Central memory CD8-positive, alpha-beta T cell (primary cell): ENCODE results near the gene ELOA.

Source experiments
- ATAC-seq: fragments of 150-1000 bp; cut with Tn5 transposase; replicated peaks from 2 replicates; pipeline ENCODE4 v1.10.0; 2022; ENCODE audit warnings: mild to moderate bottlenecking, moderate FRiP score, moderate number of reproducible peaks; ENCODE audit not compliant: poor library complexity, severe bottlenecking; ENCODE audit errors: extremely low read depth
- DNase-seq, 2 donors: peaks; one replicate each; pipeline ENCODE4 v3.0.0; 2021; ENCODE audit warnings: low spot score in 2 of 2
- H3K27ac Mint-ChIP-seq: one replicate; pipeline ENCODE4 v1.8.0; 2022; ENCODE audit warnings: low read depth, mild to moderate bottlenecking, moderate library complexity, mixed read lengths
- H3K27me3 Mint-ChIP-seq: one replicate; pipeline ENCODE4 v1.8.0; 2022; ENCODE audit warnings: mixed read lengths
- H3K36me3 Mint-ChIP-seq: one replicate; pipeline ENCODE4 v1.8.0; 2022; ENCODE audit warnings: mild to moderate bottlenecking, moderate library complexity, mixed read lengths; ENCODE audit not compliant: insufficient read depth
- H3K4me1 Mint-ChIP-seq: one replicate; pipeline ENCODE4 v1.8.0; 2022; ENCODE audit warnings: mixed read lengths
- H3K4me3 Mint-ChIP-seq: one replicate; pipeline ENCODE4 v1.8.0; 2022; ENCODE audit warnings: mild to moderate bottlenecking, moderate library complexity, mixed read lengths
- H3K9me3 Mint-ChIP-seq: one replicate; pipeline ENCODE4 v1.8.0; 2022; ENCODE audit warnings: mixed read lengths

Gene ELOA, protein sequence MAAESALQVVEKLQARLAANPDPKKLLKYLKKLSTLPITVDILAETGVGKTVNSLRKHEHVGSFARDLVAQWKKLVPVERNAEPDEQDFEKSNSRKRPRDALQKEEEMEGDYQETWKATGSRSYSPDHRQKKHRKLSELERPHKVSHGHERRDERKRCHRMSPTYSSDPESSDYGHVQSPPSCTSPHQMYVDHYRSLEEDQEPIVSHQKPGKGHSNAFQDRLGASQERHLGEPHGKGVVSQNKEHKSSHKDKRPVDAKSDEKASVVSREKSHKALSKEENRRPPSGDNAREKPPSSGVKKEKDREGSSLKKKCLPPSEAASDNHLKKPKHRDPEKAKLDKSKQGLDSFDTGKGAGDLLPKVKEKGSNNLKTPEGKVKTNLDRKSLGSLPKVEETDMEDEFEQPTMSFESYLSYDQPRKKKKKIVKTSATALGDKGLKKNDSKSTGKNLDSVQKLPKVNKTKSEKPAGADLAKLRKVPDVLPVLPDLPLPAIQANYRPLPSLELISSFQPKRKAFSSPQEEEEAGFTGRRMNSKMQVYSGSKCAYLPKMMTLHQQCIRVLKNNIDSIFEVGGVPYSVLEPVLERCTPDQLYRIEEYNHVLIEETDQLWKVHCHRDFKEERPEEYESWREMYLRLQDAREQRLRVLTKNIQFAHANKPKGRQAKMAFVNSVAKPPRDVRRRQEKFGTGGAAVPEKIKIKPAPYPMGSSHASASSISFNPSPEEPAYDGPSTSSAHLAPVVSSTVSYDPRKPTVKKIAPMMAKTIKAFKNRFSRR

DNA sequence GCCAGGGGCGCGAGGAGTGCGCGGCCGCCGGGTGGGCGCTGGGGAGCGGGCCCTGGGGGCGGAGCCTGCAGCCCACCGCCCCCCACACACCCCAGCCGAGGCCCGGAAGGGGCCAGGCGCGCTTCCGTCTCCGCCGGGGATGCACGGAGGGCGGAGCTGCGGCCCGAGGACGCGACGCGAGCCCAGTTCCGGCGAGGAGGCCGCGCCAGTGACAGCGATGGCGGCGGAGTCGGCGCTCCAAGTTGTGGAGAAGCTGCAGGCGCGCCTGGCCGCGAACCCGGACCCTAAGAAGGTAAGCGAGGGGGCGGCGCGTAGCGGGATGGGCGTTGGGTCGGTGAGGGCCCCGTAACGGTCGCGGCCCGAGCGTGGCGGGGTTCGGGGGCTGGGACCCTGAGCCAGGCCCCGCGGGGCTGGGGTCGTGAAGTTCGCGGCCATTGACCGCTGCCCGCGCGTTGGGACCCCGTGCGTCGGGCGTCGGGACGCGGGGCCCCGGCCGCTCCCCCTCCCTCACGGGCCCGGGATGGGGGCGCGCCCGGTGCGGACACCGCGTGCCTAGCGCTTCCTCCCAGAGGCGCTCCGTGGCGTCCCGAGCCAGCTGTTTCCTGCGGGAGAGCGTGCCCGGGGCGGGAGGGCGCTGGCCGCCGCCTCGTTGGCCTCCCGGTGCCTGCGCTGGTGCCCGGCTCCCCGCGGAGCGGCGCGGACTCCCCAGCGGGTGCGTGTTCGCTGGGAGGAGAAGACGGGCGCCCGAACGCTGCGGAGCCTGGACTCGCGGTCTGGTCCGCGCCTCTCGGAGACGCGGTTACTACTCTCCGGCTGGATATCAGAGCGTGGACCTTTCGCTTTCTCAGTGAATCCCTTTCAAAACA lies at the start of gene ELOA:
Gene ELOA, plus strand, starts transcription at position 185 of the 866 bp plus-strand sequence. Its CDS starts 33 bp downstream, at position 218.
- Mint-ChIP-seq H3K36me3 (peaks cover 24% of the 10 kb centered on the region), H3K4me3 (peak within 1 kb of the TSS; percentile 87), H3K9me3 (no peaks in the 10 kb centered on the region), H3K27ac (peak within 1 kb of the TSS; percentile 90), H3K4me1 (peaks cover 50% of the 10 kb centered on the region), H3K27me3 (no peaks in the 10 kb centered on the region)
- ATAC-seq, result peak; percentile 94
- peak; percentile 51 to 54 for DNase-seq

DNA sequence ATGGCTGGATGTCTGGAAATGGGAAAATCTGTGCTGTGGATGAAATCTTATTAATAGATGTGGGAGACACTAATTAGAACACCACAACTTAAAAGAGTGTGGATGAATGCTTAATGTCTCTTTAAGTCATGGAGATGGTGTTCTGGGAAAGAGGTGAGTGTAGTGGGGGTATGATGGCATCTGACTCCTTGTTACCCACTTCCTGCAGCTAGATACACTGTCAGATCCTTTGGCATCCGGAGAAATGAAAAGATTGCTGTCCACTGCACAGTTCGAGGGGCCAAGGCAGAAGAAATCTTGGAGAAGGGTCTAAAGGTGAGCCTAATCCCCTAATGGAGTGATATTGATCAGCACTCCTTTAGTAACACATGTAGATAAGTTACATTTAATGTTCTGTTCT lies 49.7 kb upstream of the ELOA start:
- ATAC-seq, result no peak
- H3K4me1 Mint-ChIP-seq, result peaks cover 60% of the 10 kb centered on the region
- H3K4me3 Mint-ChIP-seq, result peak overlapping the region; percentile 90
- no peak for DNase-seq
- H3K27ac Mint-ChIP-seq, result peak overlapping the region; percentile 93
- no peaks in the 10 kb centered on the region for H3K9me3 Mint-ChIP-seq
- H3K36me3 Mint-ChIP-seq, result peaks cover 66% of the 10 kb centered on the region
- no peaks in the 10 kb centered on the region for H3K27me3 Mint-ChIP-seq

DNA sequence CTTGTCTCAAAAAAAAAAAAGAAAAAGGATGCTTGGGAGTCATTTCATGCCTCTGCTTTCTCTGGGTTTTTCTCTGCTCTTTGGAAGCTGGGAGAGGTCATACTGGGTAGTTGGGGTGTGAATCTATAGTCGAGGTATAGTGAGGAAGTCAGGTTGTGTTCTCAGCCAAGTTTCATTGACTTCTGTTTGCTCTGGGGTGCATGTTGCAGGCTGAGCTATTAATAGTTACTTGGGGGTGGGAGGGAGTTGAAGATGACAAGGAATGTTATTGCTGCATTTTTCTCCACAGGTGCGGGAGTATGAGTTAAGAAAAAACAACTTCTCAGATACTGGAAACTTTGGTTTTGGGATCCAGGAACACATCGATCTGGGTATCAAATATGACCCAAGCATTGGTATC lies 48.9 kb upstream of the ELOA start:
- H3K36me3 Mint-ChIP-seq, result peaks cover 70% of the 10 kb centered on the region
- no peaks in the 10 kb centered on the region for H3K27me3 Mint-ChIP-seq
- H3K9me3 Mint-ChIP-seq, result no peaks in the 10 kb centered on the region
- ATAC-seq, result no peak
- peaks cover 62% of the 10 kb centered on the region for H3K4me1 Mint-ChIP-seq
- no peak for DNase-seq
- H3K4me3 Mint-ChIP-seq, result peak overlapping the region; percentile 90
- H3K27ac Mint-ChIP-seq, result peak overlapping the region; percentile 93

DNA sequence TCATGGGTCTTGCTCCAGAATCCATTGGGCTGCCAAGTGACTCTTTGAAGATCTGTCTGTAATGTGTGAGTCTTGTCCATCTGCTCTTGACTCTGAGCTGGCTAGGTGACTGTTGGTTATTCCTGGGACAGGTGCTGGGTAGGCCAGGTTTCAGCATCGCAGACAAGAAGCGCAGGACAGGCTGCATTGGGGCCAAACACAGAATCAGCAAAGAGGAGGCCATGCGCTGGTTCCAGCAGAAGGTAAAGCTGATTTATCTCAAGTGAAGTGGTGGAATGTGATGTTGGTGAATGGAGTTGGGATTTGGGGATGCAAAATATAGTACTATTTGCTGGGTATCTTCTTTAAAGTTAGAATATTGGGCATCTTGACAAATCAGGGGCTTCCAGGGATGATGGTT lies 47.6 kb upstream of the ELOA start:
- Mint-ChIP-seq H3K36me3 (peaks cover 82% of the 10 kb centered on the region), H3K27me3 (no peaks in the 10 kb centered on the region), H3K27ac (peak overlapping the region; percentile 27), H3K9me3 (no peaks in the 10 kb centered on the region), H3K4me3 (no peak overlapping the region), H3K4me1 (peaks cover 67% of the 10 kb centered on the region)
- ATAC-seq (no peak), DNase-seq (no peak)

DNA sequence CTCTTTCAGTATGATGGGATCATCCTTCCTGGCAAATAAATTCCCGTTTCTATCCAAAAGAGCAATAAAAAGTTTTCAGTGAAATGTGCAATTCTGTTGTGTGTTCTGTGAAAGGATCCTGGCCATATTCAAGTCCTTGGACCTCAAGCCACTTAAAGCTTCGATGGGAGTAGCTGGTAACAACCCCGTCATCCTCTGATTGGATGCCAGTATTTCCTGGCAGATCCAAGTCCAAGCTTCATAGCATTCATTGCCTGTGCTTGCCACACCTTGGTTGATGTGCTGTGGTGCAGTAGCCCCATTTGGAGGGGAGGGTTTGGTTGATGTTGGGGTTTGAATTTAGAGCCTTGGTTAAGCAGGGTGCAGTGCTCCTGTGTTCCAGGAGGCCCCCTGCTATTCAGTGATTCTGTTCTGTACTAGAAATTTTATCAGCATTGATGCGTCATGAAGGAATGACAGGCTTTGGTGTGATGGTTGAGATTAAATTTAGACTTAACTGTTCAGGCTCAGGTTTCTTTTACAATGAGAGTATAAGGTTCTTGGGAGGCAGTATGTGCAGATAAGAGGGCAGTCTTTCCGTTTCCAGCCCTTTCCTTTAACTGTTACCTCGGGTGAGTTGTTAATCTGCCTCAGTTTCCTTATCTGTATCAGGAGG lies 46.8 kb upstream of the ELOA start:
- Mint-ChIP-seq H3K9me3 (no peaks in the 10 kb centered on the region), H3K27ac (no peak overlapping the region), H3K4me1 (peaks cover 67% of the 10 kb centered on the region), H3K36me3 (peaks cover 86% of the 10 kb centered on the region), H3K4me3 (no peak overlapping the region), H3K27me3 (no peaks in the 10 kb centered on the region)
- DNase-seq (no peak), ATAC-seq (no peak)

DNA sequence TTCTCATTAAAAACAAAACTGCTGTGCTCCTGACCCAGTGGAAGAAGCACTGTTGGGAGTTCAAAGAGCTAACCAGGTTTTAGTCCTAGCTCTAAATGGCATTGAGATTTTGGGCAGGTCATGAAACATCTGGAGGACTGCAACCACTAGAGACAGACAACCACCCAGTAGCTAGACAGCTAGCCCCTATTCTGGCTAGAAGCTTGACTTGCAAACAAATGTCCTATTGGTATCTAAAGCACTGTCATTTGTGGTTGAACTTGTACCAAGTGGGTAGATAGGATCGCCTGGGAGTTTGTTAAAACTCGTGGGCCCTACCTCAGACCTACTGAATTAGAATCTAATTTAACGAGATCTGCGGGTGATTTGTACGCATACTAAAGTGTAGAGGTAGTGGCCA lies 44.8 kb upstream of the ELOA start:
- Mint-ChIP-seq H3K36me3 (peaks cover 74% of the 10 kb centered on the region), H3K9me3 (no peaks in the 10 kb centered on the region), H3K27ac (no peak overlapping the region), H3K4me1 (peaks cover 54% of the 10 kb centered on the region), H3K27me3 (no peaks in the 10 kb centered on the region), H3K4me3 (no peak overlapping the region)
- no peak for ATAC-seq
- DNase-seq, result no peak

DNA sequence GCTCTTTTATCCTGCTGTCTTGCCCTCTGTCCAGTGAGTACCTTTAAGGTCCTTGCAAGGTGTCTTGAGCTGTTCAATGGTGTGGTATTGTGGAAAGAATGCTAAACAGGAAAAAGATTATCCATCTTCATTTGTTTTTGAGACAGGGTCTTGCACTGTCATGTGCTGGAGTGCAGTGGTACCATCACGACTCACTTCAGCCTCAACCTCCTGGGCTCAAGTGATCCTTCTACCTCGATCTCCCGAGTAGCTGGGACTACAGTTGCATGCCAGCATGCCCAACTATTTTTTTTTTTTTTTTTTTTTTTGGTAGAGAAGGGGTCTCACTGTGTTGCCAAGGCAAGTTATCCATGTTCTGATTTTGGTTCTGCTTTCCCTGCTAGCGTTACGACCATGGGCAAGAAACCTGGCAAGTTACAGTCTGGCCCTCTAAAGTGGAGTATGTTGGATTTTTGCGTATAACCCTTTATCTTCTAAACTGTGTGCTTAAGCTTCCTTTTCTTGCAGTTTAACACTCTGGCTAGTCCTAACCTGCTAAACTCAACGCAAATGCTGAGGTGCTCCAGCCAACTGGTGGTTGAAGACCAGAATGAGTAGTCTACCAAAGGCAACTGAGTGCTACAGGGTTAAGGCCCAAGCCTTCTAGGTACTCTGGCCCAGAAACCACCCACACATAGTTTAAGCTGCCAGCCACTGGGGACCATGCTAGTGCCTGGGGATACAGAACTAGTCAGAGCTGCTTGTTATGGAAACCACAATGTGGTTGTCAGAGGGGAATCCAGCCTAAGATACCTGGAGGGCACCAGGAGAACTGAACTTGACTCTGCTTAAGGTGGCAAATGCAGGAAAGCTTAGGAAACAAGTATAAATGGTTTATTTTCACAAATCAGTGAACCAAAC lies 43.7 kb upstream of the ELOA start:
- H3K4me3 Mint-ChIP-seq, result no peak overlapping the region
- no peak for ATAC-seq
- H3K27ac Mint-ChIP-seq, result no peak overlapping the region

DNA sequence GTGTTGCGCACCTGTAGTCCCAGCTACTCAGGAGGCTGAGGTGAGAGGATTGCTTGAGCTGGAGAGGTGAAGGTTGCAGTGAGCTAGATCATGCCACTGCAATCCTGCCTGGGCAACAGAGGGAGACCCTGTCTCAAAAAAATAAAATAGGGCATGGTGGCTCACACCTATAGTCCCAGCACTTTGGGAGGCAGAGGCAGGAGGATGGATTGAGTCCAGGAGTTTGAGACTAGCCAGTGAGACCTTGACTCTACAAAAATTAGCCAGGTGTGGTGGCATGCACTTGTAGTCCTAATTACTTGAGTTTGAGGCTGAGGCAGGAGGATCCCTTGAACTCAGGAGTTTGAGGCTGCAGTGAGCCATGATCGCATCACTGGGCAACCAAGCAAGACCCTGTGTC lies 42.0 kb upstream of the ELOA start:
- no peak for DNase-seq
- ATAC-seq, result no peak
- Mint-ChIP-seq H3K27me3 (no peaks in the 10 kb centered on the region), H3K36me3 (peaks cover 49% of the 10 kb centered on the region), H3K4me1 (peaks cover 25% of the 10 kb centered on the region), H3K9me3 (no peaks in the 10 kb centered on the region), H3K4me3 (no peak overlapping the region), H3K27ac (peak overlapping the region; percentile 41)

More for the DNA sequence above, 43.7 kb upstream of the ELOA start:
- Mint-ChIP-seq H3K4me1 (peaks cover 43% of the 10 kb centered on the region), H3K36me3 (peaks cover 64% of the 10 kb centered on the region), H3K27me3 (no peaks in the 10 kb centered on the region), H3K9me3 (no peaks in the 10 kb centered on the region)
- DNase-seq, result no peak

DNA sequence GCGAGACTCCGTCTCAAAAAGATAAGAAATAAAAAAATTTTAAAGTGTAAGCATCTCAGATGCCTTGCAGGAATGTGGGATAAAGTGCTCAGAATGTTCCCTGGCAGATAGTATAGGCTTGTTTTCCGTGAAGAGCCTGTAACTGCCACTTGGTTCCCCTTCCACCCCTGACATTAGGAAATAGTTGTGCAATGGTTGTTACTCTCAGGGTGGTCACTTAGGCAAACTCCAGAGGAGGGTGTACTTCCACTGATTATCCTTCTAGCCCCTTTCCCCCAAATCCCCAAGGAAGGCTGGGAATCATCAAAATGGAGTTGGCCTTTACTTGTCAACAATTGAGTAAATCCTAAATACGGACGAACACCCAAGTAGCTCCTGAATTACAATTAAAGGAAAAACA lies 41.3 kb upstream of the ELOA start:
- H3K4me3 Mint-ChIP-seq, result no peak overlapping the region
- H3K4me1 Mint-ChIP-seq, result peaks cover 20% of the 10 kb centered on the region
- DNase-seq (no peak), ATAC-seq (no peak)
- H3K27ac Mint-ChIP-seq, result no peak overlapping the region
- no peaks in the 10 kb centered on the region for H3K9me3 Mint-ChIP-seq
- H3K36me3 Mint-ChIP-seq, result peaks cover 42% of the 10 kb centered on the region
- no peaks in the 10 kb centered on the region for H3K27me3 Mint-ChIP-seq

DNA sequence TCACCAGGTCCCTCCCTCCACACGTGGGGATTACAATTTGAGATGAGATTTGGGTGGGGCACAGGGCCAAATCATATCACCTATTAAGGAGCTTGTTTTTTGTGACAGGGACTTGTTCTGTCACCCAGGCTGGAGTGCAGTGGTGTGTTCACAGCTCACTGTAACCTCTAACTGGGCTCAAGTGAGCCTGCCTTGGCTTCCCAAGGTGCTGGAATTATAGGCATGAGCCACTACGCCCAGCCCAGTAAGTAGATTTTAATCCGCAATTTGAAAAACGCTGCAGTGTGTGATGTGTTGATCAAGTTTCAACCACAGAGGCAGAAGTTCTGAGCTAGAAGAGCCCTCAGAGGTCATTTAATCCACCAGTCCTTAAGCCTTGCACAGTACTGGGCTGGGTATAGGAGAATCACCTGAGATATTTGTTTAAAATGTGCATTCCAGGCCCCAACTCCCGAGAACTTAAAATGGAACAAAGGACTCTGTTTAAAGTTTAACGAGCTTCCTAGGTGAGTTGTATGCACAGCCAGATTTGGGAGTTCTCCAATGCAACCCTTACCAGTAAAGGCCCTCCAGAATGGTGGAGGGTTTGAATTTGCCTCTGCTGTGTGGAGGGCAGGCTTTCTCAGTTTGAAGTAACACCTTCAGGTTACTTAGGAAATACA lies 38.3 kb upstream of the ELOA start:
- ATAC-seq (no peak), DNase-seq (no peak)
- H3K36me3 Mint-ChIP-seq, result peaks cover 16% of the 10 kb centered on the region
- H3K27ac Mint-ChIP-seq, result no peak overlapping the region
- no peaks in the 10 kb centered on the region for H3K27me3 Mint-ChIP-seq
- H3K4me3 Mint-ChIP-seq, result no peak overlapping the region
- no peaks in the 10 kb centered on the region for H3K9me3 Mint-ChIP-seq
- H3K4me1 Mint-ChIP-seq, result peaks cover 13% of the 10 kb centered on the region

DNA sequence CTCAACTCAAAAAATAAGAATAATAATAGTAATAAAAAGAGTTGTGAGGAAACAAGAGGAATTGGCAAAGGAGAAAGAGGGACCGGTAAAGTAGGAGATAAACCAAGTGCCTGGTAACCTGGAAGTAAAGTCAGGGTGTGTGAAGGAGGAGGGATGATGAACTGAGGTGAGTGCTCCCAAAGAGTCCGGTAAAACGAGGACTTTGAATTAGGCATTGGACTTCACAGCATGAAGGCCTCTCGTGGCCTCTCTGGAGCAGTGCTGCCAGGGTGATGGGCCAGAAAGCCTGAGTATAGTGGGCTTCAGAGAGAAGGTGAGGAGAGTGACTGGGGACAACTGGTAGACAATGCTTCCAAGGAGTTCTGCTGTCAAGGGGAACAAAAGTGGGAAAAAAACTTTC lies 34.0 kb upstream of the ELOA start:
- ATAC-seq (no peak), DNase-seq (no peak)
- Mint-ChIP-seq H3K27me3 (no peaks in the 10 kb centered on the region), H3K9me3 (no peaks in the 10 kb centered on the region), H3K36me3 (no peaks in the 10 kb centered on the region), H3K4me1 (peaks cover 17% of the 10 kb centered on the region), H3K4me3 (no peak overlapping the region), H3K27ac (peak overlapping the region; percentile 58)
